PFSK-1 (cell line): ENCODE measurements around the gene SPRY1.

ENCODE experiments used
- FOXP2 ChIP-seq: optimal IDR thresholded peaks from 2 replicates; pipeline ENCODE3; 2011; ENCODE audit warnings: borderline replicate concordance, control low read depth, inconsistent platforms; ENCODE audit not compliant: insufficient read depth; ENCODE audit errors: extremely low read length, extremely low read depth
- POLR2AphosphoS5 ChIP-seq: IDR thresholded peaks from 2 replicates; pipeline ENCODE4 v1.6.1; 2012; ENCODE audit warnings: low read depth, mild to moderate bottlenecking, control low read depth, low read length, moderate library complexity
- SIN3A ChIP-seq: IDR thresholded peaks from 2 replicates; pipeline ENCODE4 v1.6.1; 2012; ENCODE audit warnings: mild to moderate bottlenecking, low read length, moderate library complexity, borderline replicate concordance; ENCODE audit not compliant: insufficient read depth
- TAF1 ChIP-seq: IDR thresholded peaks from 2 replicates; pipeline ENCODE4 v1.6.1; 2012; ENCODE audit warnings: low read length, control low read depth, borderline replicate concordance; ENCODE audit not compliant: insufficient read depth
- TF ChIP-seq, protein P1 (sequence below), 2 experiments: IDR thresholded peaks; 2 replicates each; pipeline versions ENCODE4 v1.6.1 to v1.8.0; 2011 to 2012; ENCODE audit warnings: low read depth in 2 of 2, low read length in 2 of 2, control low read depth in 1 of 2, inconsistent platforms in 1 of 2, mild to moderate bottlenecking in 1 of 2, moderate library complexity in 1 of 2; ENCODE audit not compliant: insufficient read depth in 1 of 2

DNA sequence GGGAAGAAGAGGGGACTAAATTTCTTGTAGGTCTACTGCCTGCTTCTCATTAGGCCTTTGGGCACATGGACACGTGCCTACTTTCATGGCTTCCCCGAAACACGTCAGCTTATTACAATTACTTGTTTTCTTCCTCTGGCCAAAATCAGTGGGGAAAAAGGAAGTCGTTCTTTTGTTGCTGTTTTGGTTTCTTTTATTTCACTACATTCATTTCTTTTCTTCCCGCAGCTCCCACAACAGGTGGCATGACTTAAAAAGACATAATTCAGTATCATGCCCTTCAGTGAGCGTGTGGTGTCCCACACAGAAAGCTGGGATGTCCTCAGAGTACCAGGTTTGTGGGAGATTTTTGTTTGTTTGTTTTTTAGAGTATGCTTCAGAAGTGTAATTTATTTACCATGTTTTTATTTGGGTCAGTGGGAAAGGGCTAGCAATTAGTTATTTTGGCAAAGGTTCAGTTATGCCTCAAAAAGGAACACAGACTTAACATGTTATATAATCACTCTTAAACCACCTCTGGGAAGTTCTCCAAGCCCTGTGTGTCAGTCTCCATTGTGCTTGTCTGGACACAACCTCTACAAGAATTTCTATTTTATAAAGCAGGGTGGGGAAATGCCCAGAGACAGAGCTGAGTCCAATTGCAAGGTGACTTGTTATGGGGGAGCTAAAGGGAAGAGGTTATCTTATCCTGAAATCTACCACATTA, 44.2 kb upstream of the SPRY1 start:
- TF ChIP-seq, protein P1, sequence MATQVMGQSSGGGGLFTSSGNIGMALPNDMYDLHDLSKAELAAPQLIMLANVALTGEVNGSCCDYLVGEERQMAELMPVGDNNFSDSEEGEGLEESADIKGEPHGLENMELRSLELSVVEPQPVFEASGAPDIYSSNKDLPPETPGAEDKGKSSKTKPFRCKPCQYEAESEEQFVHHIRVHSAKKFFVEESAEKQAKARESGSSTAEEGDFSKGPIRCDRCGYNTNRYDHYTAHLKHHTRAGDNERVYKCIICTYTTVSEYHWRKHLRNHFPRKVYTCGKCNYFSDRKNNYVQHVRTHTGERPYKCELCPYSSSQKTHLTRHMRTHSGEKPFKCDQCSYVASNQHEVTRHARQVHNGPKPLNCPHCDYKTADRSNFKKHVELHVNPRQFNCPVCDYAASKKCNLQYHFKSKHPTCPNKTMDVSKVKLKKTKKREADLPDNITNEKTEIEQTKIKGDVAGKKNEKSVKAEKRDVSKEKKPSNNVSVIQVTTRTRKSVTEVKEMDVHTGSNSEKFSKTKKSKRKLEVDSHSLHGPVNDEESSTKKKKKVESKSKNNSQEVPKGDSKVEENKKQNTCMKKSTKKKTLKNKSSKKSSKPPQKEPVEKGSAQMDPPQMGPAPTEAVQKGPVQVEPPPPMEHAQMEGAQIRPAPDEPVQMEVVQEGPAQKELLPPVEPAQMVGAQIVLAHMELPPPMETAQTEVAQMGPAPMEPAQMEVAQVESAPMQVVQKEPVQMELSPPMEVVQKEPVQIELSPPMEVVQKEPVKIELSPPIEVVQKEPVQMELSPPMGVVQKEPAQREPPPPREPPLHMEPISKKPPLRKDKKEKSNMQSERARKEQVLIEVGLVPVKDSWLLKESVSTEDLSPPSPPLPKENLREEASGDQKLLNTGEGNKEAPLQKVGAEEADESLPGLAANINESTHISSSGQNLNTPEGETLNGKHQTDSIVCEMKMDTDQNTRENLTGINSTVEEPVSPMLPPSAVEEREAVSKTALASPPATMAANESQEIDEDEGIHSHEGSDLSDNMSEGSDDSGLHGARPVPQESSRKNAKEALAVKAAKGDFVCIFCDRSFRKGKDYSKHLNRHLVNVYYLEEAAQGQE (IDR thresholded peaks at IDR 0.05; ENCODE audit: insufficient read depth in 1 of 2, low read depth in 2 of 2, low read length in 2 of 2) = no peak
- no peak for TF ChIP-seq POLR2AphosphoS5
- TF ChIP-seq SIN3A = no peak
- no peak for TF ChIP-seq TAF1
- TF ChIP-seq FOXP2 = no peak
